Activated CD4-positive, alpha-beta T cell treated with anti-CD3 and anti-CD28 coated beads, Interleukin-2, Interleukin-6, amounts not matched to agents 100 ng/mL and 50 ng/mL, durations not matched to agents 16 hours and 8 hours (primary cell): ENCODE data around the gene TGFBRAP1.
"Not testable (repeated sequence)": the region's sequence is repeated elsewhere in the genome, so short reads cannot be mapped to it uniquely, and the experiment has no call there.

Experiments used
- DNase-seq: peaks from one replicate; pipeline ENCODE4 v3.0.0-alpha.2; 2020

Gene TGFBRAP1

GRCh38 chr2:105271393-105272045, 58.0 kb downstream of the TGFBRAP1 start:
- no peak for DNase-seq

- DNase-seq = no peak
These were observed 60.1 kb downstream of the TGFBRAP1 start for GRCh38 chr2:105269426-105269825.

- no peak for DNase-seq
These were observed 66.9 kb downstream of the TGFBRAP1 start for GRCh38 chr2:105262651-105263091.

GRCh38 chr2:105261061-105261460, 68.5 kb downstream of the TGFBRAP1 start:
- DNase-seq = no peak

- no peak for DNase-seq
These were observed 70.6 kb downstream of the TGFBRAP1 start for GRCh38 chr2:105258835-105259350.

- no peak for DNase-seq
These were observed 71.6 kb downstream of the TGFBRAP1 start for GRCh38 chr2:105257981-105258380.

GRCh38 chr2:105256431-105257047, 73.0 kb downstream of the TGFBRAP1 start:
- DNase-seq = no peak

GRCh38 chr2:105255979-105256378, 73.6 kb downstream of the TGFBRAP1 start:
- DNase-seq = no peak

GRCh38 chr2:105254531-105255210, 74.9 kb downstream of the TGFBRAP1 start:
- DNase-seq = no peak

- no peak for DNase-seq
These were observed 77.3 kb downstream of the TGFBRAP1 start for GRCh38 chr2:105252271-105252670.

- not testable (repeated sequence) for DNase-seq
These were observed 78.4 kb downstream of the TGFBRAP1 start for GRCh38 chr2:105251016-105251648.

- DNase-seq = no peak
These were observed 79.6 kb downstream of the TGFBRAP1 start for GRCh38 chr2:105249891-105250290.

GRCh38 chr2:105249181-105249580, 80.4 kb downstream of the TGFBRAP1 start:
- DNase-seq = no peak

- no peak for DNase-seq
These were observed 81.0 kb downstream of the TGFBRAP1 start for GRCh38 chr2:105248316-105249070.

GRCh38 chr2:105244451-105244850, 85.1 kb downstream of the TGFBRAP1 start:
- no peak for DNase-seq

GRCh38 chr2:105243961-105244360, 85.6 kb downstream of the TGFBRAP1 start:
- no peak for DNase-seq

GRCh38 chr2:105242286-105242993, 87.1 kb downstream of the TGFBRAP1 start:
- DNase-seq = no peak

- DNase-seq = no peak
These were observed 88.1 kb downstream of the TGFBRAP1 start, which contains the start of gene GPR45 for GRCh38 chr2:105241443-105241842. GPR45 (plus strand) TSS chr2:105241743; CDS start chr2:105241859, 116 bp downstream.

GRCh38 chr2:105239924-105240323, 89.6 kb downstream of the TGFBRAP1 start:
- no peak for DNase-seq

- no peak for DNase-seq
These were observed 90.8 kb downstream of the TGFBRAP1 start for GRCh38 chr2:105238664-105239240.

GRCh38 chr2:105237045-105237765, 92.3 kb downstream of the TGFBRAP1 start:
- DNase-seq = no peak
